ENCODE measurements around the gene AP1S2.
"Not testable (repeated sequence)": the region's sequence is repeated elsewhere in the genome, so short reads cannot be mapped to it uniquely, and the experiment has no call there.

Gene AP1S2

DNA sequence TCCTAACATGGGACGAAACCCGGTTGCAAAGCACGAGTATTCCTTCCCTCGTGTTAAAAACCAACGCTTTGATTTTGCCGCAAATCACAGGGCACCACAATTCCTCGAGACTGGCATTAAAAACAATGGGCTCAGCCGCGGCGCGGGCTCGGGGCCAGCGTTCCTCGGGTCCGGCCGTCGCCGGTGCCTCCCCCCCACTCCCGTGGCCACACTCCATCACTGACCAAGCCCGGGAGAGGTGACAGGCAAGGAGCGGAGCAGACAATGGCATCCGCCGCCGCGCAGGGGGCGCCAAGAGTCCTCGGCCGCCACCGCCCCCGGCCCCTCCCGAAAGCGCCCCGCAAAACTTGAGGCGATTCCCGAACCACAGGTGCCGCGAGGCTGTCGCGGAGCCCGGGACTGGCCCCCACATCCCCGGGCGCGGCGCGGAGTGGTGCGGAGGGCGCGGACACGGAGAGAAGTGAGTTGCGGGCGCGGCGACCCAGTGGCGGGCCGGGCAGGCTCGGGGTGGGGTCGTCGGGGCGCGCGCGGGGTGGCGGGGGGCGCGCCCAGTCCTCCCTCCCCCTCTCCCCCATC, 445 bp downstream of the AP1S2 start:
- DNase-seq, result peak in 4 of 5 experiments; percentile 3 to 35 (median 14)

DNA sequence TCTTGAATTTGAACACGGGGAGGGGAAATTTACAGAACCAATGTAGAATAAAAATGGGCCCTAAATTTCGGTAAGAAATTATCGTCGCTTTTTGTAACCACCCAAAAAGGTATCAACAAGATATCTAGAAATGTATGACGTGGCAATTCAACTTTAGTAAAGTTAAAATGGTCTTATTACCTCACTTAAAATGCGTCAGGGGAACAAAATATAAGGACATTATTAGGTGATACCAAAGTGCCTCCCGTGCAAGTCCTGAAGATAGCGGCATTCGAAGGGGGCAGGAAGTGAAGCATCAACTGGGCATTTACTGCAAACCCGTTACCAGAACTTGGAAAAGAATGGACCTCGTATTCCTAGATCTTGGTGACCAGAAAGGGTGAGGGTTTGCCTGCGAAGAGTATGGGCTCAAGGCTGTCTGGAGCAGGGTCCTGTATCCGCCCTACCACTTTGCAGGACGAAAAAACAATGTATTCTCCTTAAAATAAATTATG, 980 bp downstream of the AP1S2 start:
- DNase-seq, result peak in 1 of 5 experiments; percentile 16

DNA sequence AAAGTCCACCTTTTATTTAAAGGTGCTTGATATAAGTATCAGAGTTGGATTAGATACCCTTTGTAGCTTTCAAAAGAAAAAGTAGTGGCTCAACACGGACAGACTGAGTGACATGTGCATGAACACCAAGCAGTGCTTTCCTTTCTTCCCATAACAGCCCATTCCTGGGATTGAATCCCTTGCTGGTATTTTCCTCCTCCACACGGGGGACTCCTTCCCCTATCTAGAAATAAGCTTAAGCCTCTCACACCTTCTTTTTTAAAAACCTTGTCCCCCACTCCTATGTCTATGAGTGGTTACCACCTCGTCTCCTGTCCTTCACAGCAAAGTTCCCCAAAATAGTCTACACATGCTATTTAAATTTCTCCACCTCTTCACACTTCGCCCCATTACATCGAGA, 5.1 kb downstream of the AP1S2 start:
- no peak for DNase-seq

DNA sequence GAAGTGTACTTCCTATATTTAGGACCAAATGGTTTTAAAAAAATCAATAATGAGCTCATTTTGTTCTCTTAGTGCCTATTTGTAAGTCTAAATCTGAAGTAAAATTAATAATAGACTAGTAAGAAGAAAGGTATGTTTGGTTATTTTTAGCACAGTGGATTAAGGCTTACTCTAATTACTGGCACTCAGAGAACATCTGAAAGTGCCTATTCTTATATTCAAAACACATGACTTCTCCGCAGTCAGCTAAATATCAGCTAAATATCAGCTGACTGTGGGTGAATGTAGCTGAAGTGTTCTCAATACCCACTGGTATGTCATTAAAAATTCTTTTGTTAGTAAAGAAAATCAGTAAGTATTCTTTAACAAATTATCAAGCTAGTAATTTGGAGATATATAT, 6.0 kb downstream of the AP1S2 start:
- DNase-seq, result no peak

DNA sequence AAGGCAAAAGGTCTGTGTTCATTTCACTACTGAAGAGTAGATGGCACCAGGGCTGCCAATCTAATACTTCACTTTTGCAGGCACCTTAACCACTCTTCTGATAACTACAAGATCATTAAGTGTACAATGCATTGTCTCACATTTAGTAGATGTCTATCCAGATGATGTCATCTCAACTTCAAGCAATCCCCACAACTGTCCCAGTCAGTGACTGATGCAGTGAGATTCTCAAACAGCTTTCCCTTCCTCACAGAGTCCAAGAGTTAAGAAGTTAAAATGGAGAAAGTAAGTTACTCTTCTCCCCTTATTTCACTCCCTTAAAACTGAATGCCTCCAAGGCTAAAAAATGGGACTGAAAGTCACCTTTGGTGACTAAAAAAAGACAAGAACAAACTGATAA, 10.7 kb downstream of the AP1S2 start:
- DNase-seq, result no peak

DNA sequence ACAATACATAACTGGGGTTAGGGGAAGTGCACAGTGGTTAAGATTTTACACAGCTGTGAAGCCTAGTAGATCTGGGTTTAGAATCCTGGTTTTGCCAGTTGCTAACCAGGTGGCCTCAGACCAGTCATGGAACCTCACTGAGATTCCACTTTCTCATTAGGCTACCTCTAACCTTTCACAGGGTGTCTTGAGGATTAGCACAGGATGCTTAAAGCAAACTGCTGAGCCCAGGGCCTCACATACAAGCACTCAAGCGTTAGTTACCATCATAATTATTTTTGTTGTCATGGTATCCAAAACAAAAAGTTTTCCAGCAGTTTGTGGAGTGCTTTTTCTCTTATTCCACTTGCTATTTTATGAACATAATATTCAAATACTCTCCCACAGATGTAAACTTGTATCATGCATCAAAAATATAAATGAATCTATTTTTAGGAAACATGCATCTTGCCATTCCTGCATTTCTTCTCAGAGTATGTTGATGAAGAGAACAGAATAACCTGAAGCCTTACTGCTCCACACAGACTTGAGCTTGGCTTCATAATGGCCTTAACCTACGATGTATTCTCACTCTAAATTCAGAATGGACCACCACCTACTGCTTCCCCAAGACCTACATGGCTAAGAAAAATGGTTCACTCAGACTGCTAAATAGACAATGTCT, 12.6 kb downstream of the AP1S2 start:
- no peak for DNase-seq

DNA sequence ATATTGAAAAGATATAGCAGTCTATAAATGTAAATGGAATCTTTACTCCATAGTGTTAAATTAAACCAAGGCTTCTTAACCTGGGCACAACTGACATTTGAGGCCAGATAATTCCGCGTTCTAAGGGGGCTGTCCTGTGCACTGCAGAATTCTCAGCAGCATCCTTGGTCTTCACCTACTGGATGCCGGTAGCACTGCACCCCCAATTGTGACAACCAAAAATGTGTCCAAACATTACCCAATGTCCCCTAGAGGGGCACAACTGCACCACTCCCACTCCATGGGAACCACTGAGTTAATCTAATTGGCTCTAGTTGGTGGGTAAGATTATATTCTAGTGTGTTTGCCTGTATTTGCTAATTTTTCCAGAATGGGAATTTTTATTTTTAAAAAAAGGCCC, 16.6 kb downstream of the AP1S2 start:
- peak in 2 of 5 experiments; percentile 9 to 12 for DNase-seq

DNA sequence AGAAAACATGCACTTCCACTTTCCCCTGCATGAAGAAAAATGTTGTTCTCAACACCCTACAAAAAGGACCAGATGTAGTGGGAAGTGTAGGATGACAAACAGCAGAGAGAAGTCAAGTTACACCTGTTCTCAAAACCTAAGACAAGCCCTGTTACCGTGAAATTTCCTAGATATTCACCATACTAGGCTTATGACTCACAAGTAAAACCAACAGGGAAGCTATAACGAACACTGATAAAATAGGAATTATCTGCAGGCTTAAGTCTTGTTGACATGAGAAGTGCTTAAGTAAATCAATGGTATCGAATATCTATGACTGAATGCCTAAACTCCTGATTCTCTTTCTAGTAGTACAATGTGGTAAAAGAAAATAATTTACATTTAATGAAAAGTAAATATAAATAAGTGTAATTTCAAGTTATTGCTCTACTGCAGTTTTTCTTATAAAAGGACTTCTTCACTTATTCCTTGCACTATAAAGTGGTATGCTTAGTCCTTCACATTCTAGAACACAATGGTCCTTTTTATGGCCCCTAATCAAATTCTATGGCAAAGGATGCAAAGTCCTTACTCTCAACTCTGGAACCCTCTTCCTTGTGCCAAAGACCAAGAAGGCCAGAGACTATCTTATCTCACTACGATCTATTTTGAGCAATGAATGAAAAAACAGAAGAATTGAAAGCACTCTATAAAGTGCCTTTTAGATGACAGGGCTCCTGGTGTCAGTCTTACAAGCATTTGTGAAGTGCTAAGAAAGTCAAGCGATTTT, 19.6 kb downstream of the AP1S2 start:
- DNase-seq, result no peak

DNA sequence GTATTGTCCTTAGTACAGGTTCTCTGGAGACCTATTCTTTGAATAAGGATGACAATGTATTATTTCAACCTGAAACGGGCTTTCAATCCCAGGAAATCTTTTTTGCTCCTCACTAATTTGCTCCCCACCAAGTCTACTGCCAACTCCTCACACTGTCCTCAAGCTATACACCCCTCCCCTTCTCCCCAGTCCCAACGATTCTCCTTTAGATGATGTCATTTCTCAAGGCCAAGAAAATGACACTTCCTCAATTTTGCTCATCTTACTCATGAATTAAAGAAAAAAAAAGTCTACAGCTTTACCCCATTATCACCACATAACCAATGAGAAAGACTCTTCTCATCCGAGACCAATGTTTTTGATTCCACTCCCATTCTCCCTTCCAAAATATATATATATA, 20.6 kb downstream of the AP1S2 start:
- DNase-seq, result no peak

DNA sequence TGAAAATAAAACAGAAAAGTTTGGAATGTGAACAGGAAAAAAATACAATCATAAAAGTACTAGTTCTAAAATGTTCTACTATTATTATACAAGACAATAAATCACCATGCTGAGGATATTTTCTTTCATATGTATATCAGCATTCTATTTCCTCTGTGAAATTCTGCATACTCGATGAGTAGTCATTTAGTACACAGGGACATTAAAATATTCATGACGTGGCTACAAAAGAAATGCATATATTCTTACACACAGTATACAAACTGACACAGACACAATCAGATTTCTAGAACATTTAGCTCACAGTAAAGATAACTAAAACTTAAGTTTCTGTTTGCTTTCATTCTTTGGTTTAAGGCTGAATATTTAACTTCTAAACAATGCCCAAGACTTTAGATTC, 23.3 kb downstream of the AP1S2 start:
- DNase-seq, result not testable (repeated sequence)

DNA sequence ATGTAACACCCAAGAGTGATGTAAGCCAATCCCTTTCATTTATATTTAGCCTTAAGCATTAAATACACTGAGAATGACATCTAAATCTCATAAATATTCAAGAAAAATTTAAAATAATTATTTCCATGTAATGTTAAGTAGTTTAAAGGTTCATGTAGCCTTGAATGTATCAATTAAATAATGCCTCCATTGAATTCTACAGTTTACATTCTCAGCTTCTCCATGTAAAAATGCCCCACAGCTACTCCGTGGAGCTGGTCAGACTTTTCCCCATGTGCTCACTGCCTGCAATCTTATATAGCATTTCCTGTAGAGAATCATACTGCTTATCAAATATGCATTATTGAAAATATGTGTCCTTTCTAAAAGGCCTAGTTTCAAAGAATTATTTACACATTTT, 25.4 kb downstream of the AP1S2 start:
- DNase-seq, result no peak

DNA sequence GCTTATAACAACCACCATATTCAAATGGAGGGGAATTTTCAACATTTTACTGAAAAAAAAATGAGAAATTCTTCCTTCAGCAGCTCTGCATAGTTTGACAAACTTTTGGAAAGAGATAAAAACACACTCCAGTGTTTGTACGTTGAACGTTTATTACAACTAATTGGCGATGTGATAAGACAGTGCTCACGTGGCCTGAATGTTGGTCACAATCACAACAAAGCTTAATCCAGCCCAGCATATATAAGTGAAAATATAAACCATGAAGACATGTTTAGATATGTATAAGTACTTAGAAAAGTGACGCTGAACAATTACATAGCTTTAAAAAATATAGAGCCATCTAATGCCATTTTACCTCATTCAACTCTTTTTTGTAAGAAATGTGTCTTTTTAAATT, 28.7 kb downstream of the AP1S2 start:
- DNase-seq, result no peak

DNA sequence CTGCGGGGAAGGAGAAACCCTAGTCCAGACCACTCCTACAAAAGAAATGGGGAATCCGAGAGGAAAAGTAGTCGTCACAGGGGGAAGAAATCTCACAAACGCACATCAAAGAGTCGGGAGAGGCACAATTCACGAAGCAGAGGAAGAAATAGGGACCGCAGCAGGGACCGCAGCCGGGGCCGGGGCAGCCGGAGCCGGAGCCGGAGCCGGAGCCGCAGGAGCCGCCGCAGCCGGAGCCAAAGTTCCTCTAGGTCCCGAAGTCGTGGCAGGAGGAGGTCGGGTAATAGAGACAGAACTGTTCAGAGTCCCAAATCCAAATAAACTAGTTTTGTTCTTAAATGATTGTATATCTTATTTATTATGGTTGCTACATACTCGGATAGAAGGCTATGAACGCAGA, 31.7 kb downstream of the AP1S2 start:
- no peak for DNase-seq

DNA sequence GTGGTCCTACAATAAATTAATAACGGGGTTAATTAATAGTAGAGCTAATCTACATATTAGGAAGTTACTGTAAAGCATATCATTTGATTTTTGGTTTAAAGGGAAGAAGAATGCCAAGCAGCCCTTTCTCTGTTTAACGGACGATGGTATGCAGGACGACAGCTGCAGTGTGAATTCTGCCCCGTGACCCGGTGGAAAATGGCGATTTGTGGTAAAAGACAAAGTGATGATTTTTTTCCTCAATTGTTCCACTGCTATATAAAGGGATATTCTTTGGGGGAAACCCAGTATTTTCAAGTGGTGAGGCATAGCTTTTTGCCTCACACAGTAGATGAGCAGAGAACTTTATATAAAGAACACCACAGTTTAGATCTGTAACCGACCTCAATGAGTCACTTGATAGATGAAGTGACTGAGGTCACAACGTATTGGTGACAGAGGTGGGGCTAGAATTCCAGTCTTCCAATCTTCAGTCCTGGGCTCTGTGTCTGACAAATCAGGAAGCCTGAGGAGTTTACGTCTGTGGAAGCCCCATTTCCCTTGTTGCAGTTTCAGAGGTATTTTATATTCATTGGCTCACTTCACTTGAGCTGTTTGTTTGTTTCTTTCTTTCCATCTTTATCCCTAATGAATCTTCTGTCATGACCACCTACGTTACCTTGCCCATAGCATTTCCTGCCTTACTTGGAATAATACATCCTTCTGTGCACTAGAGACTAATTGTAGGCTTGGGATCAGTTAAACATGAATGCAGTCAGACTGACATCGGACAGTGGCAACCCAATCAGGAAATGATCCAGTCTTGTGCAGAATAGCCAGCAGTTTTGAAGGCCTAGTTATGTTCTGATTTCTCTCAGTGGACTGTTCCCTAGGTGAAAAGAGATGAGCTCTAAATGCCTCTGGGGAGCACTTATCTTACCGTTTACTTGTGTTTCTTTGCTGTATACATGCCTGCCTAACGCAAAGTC, 34.2 kb downstream of the AP1S2 start:
- DNase-seq, result peak in 1 of 5 experiments; percentile 8

DNA sequence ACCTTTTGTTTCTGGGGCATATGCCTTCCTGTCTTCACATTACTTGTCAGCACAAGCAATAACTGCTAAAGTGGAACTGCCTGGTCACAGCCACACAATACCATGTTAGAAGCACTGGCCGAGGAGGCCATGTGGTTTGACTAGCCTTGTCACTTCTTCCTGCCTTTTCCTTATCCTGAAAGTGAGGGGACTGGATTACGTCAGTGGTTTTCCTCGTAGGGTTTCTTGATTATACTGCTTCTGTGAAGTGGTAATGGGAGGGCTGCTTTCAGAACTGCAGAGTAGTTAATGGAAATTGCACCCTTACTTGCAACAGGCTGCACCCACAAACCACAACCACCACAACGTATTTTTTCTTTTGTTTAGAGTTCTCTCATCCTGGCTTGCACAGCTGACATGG, 37.7 kb downstream of the AP1S2 start:
- DNase-seq, result peak in 3 of 5 experiments; percentile 5 to 75 (median 67)

DNA sequence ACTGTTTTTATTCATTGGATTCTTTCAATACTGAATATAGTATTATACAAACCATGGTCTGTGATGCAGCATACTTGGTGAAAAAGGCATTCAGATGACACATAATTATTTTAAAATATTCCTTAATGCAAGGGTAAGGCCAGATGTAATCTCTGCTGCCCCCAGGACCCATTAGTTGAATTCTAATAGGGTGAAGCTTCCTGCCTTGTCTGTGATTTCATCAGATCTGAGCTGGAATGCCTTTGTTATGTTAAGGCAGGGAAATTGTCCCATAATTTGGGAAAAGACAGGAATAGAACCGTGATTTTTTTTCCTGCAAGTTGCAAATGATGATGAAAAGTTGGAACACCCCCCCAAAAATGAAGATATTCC, 38.2 kb downstream of the AP1S2 start:
- no peak for DNase-seq

DNA sequence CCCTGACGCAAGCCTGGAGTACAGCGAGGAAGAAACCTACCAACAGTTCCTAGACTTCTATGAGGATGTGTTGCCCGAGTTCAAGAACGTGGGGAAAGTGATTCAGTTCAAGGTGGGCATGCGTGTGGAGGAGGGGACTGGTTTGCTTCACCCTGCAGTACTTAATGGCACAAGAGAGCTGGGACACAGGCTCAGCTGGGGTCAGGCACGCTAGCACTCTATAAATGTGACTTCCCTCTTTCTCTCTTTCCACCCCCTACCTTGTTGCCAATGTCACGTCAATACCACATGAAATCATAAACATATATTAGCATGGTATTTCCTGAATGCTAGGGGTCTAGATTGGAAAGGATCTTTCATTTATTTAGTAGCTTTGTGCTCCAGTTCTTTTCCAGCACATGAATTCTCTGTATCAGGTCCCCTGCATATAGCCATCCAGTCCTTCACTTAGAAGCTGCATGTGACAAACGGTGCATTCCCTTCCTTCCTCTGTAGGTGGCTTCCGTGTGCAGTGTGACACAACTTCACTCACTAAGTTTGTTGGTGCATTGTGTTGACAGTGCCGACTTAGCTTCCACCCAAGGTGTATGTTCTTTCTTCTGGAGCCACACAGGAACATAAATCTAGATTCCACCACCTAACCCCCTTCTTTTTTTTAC, 38.7 kb downstream of the AP1S2 start:
- DNase-seq, result peak in 1 of 5 experiments; percentile 75

DNA sequence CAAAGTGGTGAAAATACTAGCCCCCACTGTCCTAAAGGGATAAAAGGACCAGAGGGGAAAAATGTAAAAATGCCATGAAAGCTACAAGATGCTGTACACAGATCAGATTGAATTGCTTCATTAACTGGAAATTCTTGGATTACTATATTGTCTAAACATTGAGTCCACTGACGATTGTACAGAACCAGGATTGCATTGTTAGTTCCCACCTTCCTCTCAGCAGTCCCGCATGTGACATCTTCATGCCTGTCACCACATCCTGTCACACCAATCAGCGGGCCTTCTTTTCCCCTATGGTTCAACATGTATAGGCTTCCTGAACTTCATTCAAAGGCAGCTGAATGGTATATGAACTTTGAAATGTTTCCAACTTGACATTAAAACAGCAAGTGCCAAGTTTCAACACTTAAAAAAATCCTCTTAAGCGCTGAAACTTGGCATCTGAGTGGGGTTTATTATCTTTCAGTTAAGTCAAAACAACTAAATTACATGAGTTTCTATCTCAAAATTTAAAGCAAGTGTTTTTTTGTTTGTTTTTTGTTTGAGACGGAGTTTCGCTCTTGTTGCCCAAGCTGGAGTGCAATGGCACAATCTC, 39.7 kb downstream of the AP1S2 start:
- peak in 1 of 5 experiments; percentile 18 for DNase-seq

DNA sequence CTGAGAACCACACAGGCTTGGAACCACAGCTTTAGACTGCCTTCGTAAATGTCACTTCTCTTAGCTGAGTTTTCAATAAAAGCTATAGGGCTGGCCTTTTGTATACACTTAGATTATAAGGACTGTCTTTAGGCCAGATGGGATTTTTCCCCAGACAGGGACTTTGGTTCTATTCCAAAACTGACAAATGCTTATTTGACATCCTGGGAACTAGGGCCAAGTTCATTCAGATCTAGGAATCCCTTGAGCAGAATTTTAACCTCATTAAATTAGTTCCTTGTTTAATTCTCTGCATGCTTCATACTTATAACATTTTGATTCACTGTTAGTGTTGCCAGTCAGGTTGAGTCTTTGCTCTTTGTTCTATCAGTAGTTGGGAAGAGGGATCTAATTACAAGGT, 41.2 kb downstream of the AP1S2 start:
- no peak for DNase-seq

DNA sequence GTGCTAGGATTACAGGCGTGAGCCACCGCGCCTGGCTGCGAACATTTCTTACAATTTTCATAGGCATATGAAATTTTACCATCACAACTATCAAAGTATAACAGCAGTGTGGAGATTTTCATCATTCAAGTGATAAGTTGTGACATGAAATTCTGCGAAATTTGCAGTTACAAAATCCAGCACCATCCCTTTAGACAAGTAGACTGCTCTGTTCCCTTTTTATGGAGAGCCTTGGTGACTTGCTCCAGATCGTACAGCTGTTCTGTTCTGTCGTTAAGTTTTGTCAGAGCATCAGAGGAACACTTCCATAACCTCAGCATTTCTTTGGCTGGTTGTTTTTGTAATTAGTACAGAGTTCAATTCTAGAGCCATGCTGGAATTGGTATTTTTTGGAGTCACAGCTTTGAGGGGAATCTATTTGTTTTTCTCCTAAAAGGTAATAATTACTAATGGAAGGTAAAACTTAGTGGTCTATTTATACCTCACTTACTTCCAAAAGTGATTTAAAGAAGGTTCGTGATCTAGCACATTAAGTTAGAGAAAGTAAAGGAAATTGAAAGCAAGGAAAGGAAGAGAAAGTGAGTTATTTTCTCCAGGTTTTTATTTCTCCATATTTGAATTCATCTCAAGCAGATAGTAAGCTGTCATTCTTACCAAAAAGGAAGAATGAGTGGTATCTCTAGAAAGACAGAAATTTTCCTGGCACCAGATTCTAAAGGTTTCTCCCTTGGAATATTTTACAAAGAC, 42.2 kb downstream of the AP1S2 start:
- DNase-seq, result no peak

DNA sequence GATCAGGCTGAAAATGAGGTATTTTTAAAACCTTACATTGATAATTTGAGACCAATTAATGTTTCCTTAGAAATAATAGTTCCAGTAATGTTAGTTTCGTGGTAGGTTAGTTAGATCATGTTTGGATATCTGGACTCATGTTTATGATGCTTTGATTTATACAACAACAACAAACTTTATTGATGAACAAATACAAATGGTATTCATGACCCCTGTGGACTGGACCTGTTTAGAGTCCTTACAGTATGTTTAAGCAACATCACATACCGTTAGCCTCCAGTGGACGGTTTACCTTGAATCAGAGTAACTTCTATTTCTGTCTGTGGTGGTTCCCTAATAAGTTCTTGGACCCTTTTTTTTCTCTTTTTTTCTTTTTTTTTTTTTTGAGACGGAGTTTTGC, 46.4 kb downstream of the AP1S2 start:
- no peak for DNase-seq
